WERI-Rb-1 (cell line): ENCODE measurements around the gene ANGPTL8.

ENCODE experiments used
- DNase-seq: peaks from one replicate; pipeline ENCODE4 v3.0.0-alpha.2; 2020
- H3K27ac ChIP-seq: fragments of 250-450 bp; sonication (Bioruptor Pico); 2 replicates; pipeline ENCODE4 v1.5.1; 2020; ENCODE audit warnings: mild to moderate bottlenecking, moderate library complexity
- H3K27me3 ChIP-seq: fragments of 250-450 bp; sonication (Bioruptor Pico); 2 replicates; pipeline ENCODE4 v1.5.1; 2021; ENCODE audit warnings: mild to moderate bottlenecking, low read depth, moderate library complexity; ENCODE audit not compliant: insufficient read depth, severe bottlenecking
- H3K36me3 ChIP-seq: fragments of 250-450 bp; sonication (Bioruptor Pico); 2 replicates; pipeline ENCODE4 v1.5.1; 2020; ENCODE audit warnings: mild to moderate bottlenecking, moderate library complexity
- H3K4me3 ChIP-seq: 2 replicates; pipeline ENCODE4 v1.5.1; 2011; ENCODE audit warnings: low read depth, mild to moderate bottlenecking, control low read depth, low read length
- H3K9me3 ChIP-seq: fragments of 250-450 bp; sonication (Bioruptor Pico); 2 replicates; pipeline ENCODE4 v1.5.1; 2021; ENCODE audit warnings: mild to moderate bottlenecking, moderate library complexity; ENCODE audit not compliant: severe bottlenecking
- CTCF ChIP-seq: IDR thresholded peaks from 2 replicates; pipeline ENCODE4 v1.5.1; 2011; ENCODE audit warnings: low read depth, mild to moderate bottlenecking, control low read depth, inconsistent platforms, low read length

ANGPTL8 gene, protein sequence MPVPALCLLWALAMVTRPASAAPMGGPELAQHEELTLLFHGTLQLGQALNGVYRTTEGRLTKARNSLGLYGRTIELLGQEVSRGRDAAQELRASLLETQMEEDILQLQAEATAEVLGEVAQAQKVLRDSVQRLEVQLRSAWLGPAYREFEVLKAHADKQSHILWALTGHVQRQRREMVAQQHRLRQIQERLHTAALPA

GRCh38 chr19:11239377-11240000, at the start of gene ANGPTL8:
ANGPTL8 (plus strand) TSS chr19:11239619; CDS start chr19:11239638, 19 bp downstream.
- no peaks in the 10 kb centered on the region for H3K27me3 ChIP-seq
- no peak within 1 kb of the TSS for H3K4me3 ChIP-seq
- H3K36me3 ChIP-seq: no peaks in the 10 kb centered on the region; the same call in 1 of the 2 replicates
- H3K27ac ChIP-seq: no peak within 1 kb of the TSS
- H3K9me3 ChIP-seq: no peaks in the 10 kb centered on the region
- DNase-seq: no peak
- no peak for TF ChIP-seq CTCF

GRCh38 chr19:11190501-11190900, 48.9 kb upstream of the ANGPTL8 start:
- no peak for TF ChIP-seq CTCF
- no peak overlapping the region for H3K27ac ChIP-seq

GRCh38 chr19:11191273-11191755, 48.1 kb upstream of the ANGPTL8 start:
- no peak overlapping the region for H3K4me3 ChIP-seq
- TF ChIP-seq CTCF: no peak
- H3K36me3 ChIP-seq: peaks cover 76% of the 10 kb centered on the region
- no peaks in the 10 kb centered on the region for H3K9me3 ChIP-seq
- no peaks in the 10 kb centered on the region for H3K27me3 ChIP-seq
- no peak overlapping the region for H3K27ac ChIP-seq
- peak; percentile 65 for DNase-seq

More at GRCh38 chr19:11190501-11190900, 48.9 kb upstream of the ANGPTL8 start:
- H3K4me3 ChIP-seq: no peak overlapping the region
- no peaks in the 10 kb centered on the region for H3K27me3 ChIP-seq
- no peaks in the 10 kb centered on the region for H3K9me3 ChIP-seq
- peaks cover 82% of the 10 kb centered on the region for H3K36me3 ChIP-seq
- DNase-seq: no peak

GRCh38 chr19:11191934-11192333, 47.5 kb upstream of the ANGPTL8 start:
- Histone ChIP-seq H3K9me3 (no peaks in the 10 kb centered on the region), H3K27ac (no peak overlapping the region), H3K36me3 (peaks cover 72% of the 10 kb centered on the region), H3K4me3 (no peak overlapping the region), H3K27me3 (no peaks in the 10 kb centered on the region)
- no peak for DNase-seq
- no peak for TF ChIP-seq CTCF

DNA sequence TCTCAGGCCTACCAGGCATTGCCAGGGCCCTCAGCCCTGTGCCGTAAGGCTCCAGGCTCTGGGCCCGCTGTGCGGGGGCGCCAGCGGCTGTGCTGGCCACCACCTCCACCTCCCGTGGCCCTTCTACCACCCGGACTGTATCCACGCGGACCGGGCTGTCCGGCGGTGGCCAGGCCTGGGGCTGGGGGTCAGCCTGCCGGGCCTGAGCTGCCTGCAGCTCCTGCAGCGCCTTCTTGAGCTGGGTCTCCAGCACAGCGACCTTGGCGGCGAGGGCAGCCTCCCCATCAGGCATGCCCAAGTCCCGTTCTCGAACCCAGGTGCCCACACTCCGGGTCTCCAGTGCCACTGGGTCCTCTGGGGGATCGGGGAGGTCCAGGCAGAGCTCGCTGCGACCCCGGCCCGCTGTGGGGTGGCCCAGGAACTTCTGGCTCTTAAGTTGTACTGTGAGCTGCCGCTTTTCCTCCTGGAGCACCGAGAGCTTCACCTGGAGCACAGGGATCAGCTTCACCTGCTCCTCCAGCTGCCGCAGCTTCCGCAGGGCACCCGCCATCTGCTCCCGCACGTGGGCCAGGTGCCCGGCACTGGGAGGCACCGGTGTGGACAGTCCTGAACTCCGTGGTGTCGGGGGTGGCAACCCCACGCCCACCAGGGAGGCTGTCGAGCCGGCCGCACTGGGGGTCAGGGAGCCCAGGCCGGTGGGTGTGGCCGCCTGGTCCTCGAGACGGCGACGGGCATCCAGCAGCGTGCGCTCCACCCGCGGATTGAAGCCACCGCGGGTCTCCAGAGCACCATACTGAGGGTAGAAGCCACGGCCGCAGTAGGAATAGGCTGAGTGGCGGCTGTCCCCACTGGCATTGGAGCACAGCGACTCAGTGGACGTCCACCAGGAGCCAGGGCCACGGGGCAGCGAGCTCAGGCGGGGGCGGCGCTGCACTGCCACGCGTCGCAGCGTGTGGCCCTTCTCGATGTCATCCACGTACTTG, 46.2 kb upstream of the ANGPTL8 start:
- H3K4me3 ChIP-seq: no peak overlapping the region
- H3K27me3 ChIP-seq: no peaks in the 10 kb centered on the region
- H3K27ac ChIP-seq: no peak overlapping the region
- no peak for DNase-seq
- peaks cover 63% of the 10 kb centered on the region for H3K36me3 ChIP-seq
- H3K9me3 ChIP-seq: no peaks in the 10 kb centered on the region
- TF ChIP-seq CTCF: no peak
